Measurements from ENCODE around the gene LRMDA.

Gene LRMDA

GRCh38 chr10:75944061-75944460 lies 512.6 kb downstream of the LRMDA start:
- no peaks in the 10 kb centered on the region for H3K27me3 ChIP-seq (ENCODE audit: low read length)
- H3K79me2 ChIP-seq (ENCODE audit: insufficient read depth, low read length) = no peaks in the 10 kb centered on the region

DNA sequence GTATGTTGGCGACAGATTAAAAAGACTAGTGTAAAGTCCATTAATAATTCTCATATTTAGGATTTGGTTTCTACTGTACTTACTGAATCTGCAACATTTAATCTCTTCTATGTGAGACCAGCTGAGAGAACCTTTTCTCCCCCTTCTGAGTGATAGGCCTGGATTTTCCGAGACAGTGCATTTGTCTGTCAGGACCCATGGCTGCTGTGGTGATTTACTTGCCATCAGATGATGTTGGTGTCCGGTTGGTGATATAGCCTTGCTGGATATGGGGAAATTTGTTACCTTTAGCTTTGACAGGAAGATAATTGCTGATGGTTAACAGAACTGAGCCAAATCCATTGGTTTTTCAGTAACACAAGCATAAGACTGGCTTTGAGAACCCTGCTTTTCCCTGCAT lies 517.2 kb downstream of the LRMDA start:
- Histone ChIP-seq H3K9me2 (replicated peaks; ENCODE audit: insufficient read depth, low read length) (no peaks in the 10 kb centered on the region), H3K36me3 (ENCODE audit: low read length) (no peaks in the 10 kb centered on the region), H3K9ac (ENCODE audit: low read length) (no peak overlapping the region), H4K20me1 (ENCODE audit: low read depth, low read length) (no peaks in the 10 kb centered on the region), H3K27ac (ENCODE audit: low read depth, low read length) (no peak overlapping the region), H3K4me3 (ENCODE audit: insufficient read depth, low read length, poor library complexity, severe bottlenecking) (no peak overlapping the region), H3K9me3 (ENCODE audit: insufficient read depth, low read length) (no peaks in the 10 kb centered on the region), H3K79me2 (ENCODE audit: insufficient read depth, low read length) (no peaks in the 10 kb centered on the region), H2AFZ (ENCODE audit: low read depth, low read length, severe bottlenecking) (no peak overlapping the region), H3K27me3 (ENCODE audit: low read length) (no peaks in the 10 kb centered on the region), H3K4me2 (ENCODE audit: low read depth, low read length, poor library complexity, severe bottlenecking) (no peak overlapping the region), H3F3A (ENCODE audit: insufficient read depth) (no peaks in the 10 kb centered on the region)
- TF ChIP-seq EZH2phosphoT487 (conservative IDR thresholded peaks at IDR 0.05; ENCODE audit: low read length) (no peak), CTCF (IDR thresholded peaks at IDR 0.05; ENCODE audit: insufficient read depth, low read length, poor library complexity, severe bottlenecking) (no peak)

More at GRCh38 chr10:75944061-75944460, 512.6 kb downstream of the LRMDA start:
- Histone ChIP-seq H3K4me3 (ENCODE audit: insufficient read depth, low read length, poor library complexity, severe bottlenecking) (no peak overlapping the region), H3K9me2 (replicated peaks; ENCODE audit: insufficient read depth, low read length) (no peaks in the 10 kb centered on the region), H2AFZ (ENCODE audit: low read depth, low read length, severe bottlenecking) (no peak overlapping the region), H3K9ac (ENCODE audit: low read length) (no peak overlapping the region), H3F3A (ENCODE audit: insufficient read depth) (no peaks in the 10 kb centered on the region), H3K9me3 (ENCODE audit: insufficient read depth, low read length) (no peaks in the 10 kb centered on the region), H4K20me1 (ENCODE audit: low read depth, low read length) (no peaks in the 10 kb centered on the region), H3K4me2 (ENCODE audit: low read depth, low read length, poor library complexity, severe bottlenecking) (no peak overlapping the region), H3K36me3 (ENCODE audit: low read length) (no peaks in the 10 kb centered on the region), H3K27ac (ENCODE audit: low read depth, low read length) (no peak overlapping the region)
- TF ChIP-seq EZH2phosphoT487 (conservative IDR thresholded peaks at IDR 0.05; ENCODE audit: low read length) = no peak
- no peak for TF ChIP-seq CTCF (IDR thresholded peaks at IDR 0.05; ENCODE audit: insufficient read depth, low read length, poor library complexity, severe bottlenecking)

GRCh38 chr10:75950307-75950706 lies 518.9 kb downstream of the LRMDA start:
- H3K9me2 ChIP-seq (replicated peaks; ENCODE audit: insufficient read depth, low read length) = no peaks in the 10 kb centered on the region
- no peak overlapping the region for H3K27ac ChIP-seq (ENCODE audit: low read depth, low read length)
- no peak overlapping the region for H3K9ac ChIP-seq (ENCODE audit: low read length)
- H4K20me1 ChIP-seq (ENCODE audit: low read depth, low read length) = no peaks in the 10 kb centered on the region
- H2AFZ ChIP-seq (ENCODE audit: low read depth, low read length, severe bottlenecking) = no peak overlapping the region
- no peak overlapping the region for H3K4me2 ChIP-seq (ENCODE audit: low read depth, low read length, poor library complexity, severe bottlenecking)
- H3K4me3 ChIP-seq (ENCODE audit: insufficient read depth, low read length, poor library complexity, severe bottlenecking) = no peak overlapping the region
- no peaks in the 10 kb centered on the region for H3K79me2 ChIP-seq (ENCODE audit: insufficient read depth, low read length)
- H3F3A ChIP-seq (ENCODE audit: insufficient read depth) = no peaks in the 10 kb centered on the region
- H3K36me3 ChIP-seq (ENCODE audit: low read length) = no peaks in the 10 kb centered on the region
- H3K27me3 ChIP-seq (ENCODE audit: low read length) = no peaks in the 10 kb centered on the region
- TF ChIP-seq EZH2phosphoT487 (conservative IDR thresholded peaks at IDR 0.05; ENCODE audit: low read length) (no peak), CTCF (IDR thresholded peaks at IDR 0.05; ENCODE audit: insufficient read depth, low read length, poor library complexity, severe bottlenecking) (no peak)
- H3K9me3 ChIP-seq (ENCODE audit: insufficient read depth, low read length) = no peaks in the 10 kb centered on the region

All from SU-DHL-6 (cell line).